Endothelial cell of umbilical vein (primary cell): Measurements from ENCODE around the gene C1QTNF5.

Experiments used
- CTCF ChIP-seq, 2 donors: IDR thresholded peaks; 1 replicate in 1 of 2; 2 replicates in 1 of 2; pipeline ENCODE4 v1.5.1; 2011; ENCODE audit warnings: low read length in 2 of 2, mild to moderate bottlenecking in 2 of 2, moderate library complexity in 2 of 2, control low read depth in 1 of 2, inconsistent platforms in 1 of 2, low read depth in 1 of 2; ENCODE audit not compliant: insufficient read depth in 1 of 2; ENCODE audit errors: extremely low read depth in 1 of 2
- EZH2 ChIP-seq: IDR thresholded peaks from 2 replicates; pipeline ENCODE4 v1.6.1; 2012; ENCODE audit warnings: borderline replicate concordance, low read depth, mild to moderate bottlenecking, moderate library complexity, low read length, inconsistent platforms; ENCODE audit not compliant: severe bottlenecking
- GATA2 ChIP-seq: IDR thresholded peaks from 2 replicates; pipeline ENCODE4 v1.7.0; 2011; ENCODE audit warnings: low read depth, mild to moderate bottlenecking, moderate library complexity, mixed read lengths, low read length; ENCODE audit not compliant: insufficient read length, insufficient read depth
- MYC ChIP-seq: IDR thresholded peaks from one replicate; pipeline ENCODE4 v1.6.1; 2011; ENCODE audit warnings: mild to moderate bottlenecking, low read depth, low read length
- POLR2A ChIP-seq: IDR thresholded peaks from 2 replicates; pipeline ENCODE4 v1.6.1; 2012; ENCODE audit warnings: low read depth, mild to moderate bottlenecking, control low read depth, low read length
- POLR2AphosphoS5 ChIP-seq: IDR thresholded peaks from 2 replicates; pipeline ENCODE4 v1.6.1; 2012; ENCODE audit warnings: low read depth, mild to moderate bottlenecking, control low read depth, low read length, moderate library complexity; ENCODE audit not compliant: insufficient read depth

GRCh38 chr11:119319136-119319699, 21.5 kb downstream of the C1QTNF5 start:
- TF ChIP-seq POLR2A (peak; percentile 15), CTCF (IDR thresholded peaks at IDR 0.05; ENCODE audit: extremely low read depth in 1 of 2, insufficient read depth in 1 of 2, low read depth in 1 of 2, low read length in 2 of 2) (no peak), POLR2AphosphoS5 (no peak), EZH2 (no peak), GATA2 (no peak), MYC (no peak)
